Fibroblast of skin of right biceps (primary cell): ENCODE measurements around the gene PRKACA.

Source experiments
- DNase-seq: peaks from one replicate; pipeline ENCODE4 v3.0.0-alpha.2; 2013

The PRKACA gene

GRCh38 chr19:14091813-14092462, 25.6 kb downstream of the PRKACA start:
- no peak for DNase-seq

- peak; percentile 70 for DNase-seq
Measured at GRCh38 chr19:14091081-14091812, 26.3 kb downstream of the PRKACA start.

- DNase-seq: peak; percentile 94
Measured at GRCh38 chr19:14090509-14091080, 27.0 kb downstream of the PRKACA start, which contains the start of gene SAMD1. Gene SAMD1 (minus strand): TSS chr19:14090751.

- DNase-seq: peak; percentile 68
Measured at GRCh38 chr19:14089662-14090508, 27.7 kb downstream of the PRKACA start.

- no peak for DNase-seq
Measured at GRCh38 chr19:14089412-14089661, 28.2 kb downstream of the PRKACA start.

GRCh38 chr19:14088634-14089411, 28.7 kb downstream of the PRKACA start:
- no peak for DNase-seq

GRCh38 chr19:14086098-14086497, 31.5 kb downstream of the PRKACA start:
- DNase-seq: no peak

- no peak for DNase-seq
Measured at GRCh38 chr19:14085309-14085995, 32.1 kb downstream of the PRKACA start, which contains the start of gene C19orf67. Gene C19orf67 (minus strand): TSS chr19:14085783. CDS start chr19:14085627, 156 bp downstream.

- DNase-seq: no peak
Measured at GRCh38 chr19:14082675-14082960, 34.9 kb downstream of the PRKACA start.

GRCh38 chr19:14081797-14082674, 35.5 kb downstream of the PRKACA start:
- no peak for DNase-seq

GRCh38 chr19:14080887-14081796, 36.4 kb downstream of the PRKACA start:
- DNase-seq: peak; percentile 99

GRCh38 chr19:14078411-14078810, 39.2 kb downstream of the PRKACA start:
- no peak for DNase-seq

- no peak for DNase-seq
Measured at GRCh38 chr19:14073925-14074838, 43.4 kb downstream of the PRKACA start.

GRCh38 chr19:14073261-14073924, 44.2 kb downstream of the PRKACA start:
- peak; percentile 73 for DNase-seq

- DNase-seq: no peak
Measured at GRCh38 chr19:14072535-14073260, 44.9 kb downstream of the PRKACA start, which contains the start of gene MISP3. Gene MISP3 (plus strand): TSS chr19:14072786. CDS start chr19:14073310, 524 bp downstream.

GRCh38 chr19:14070268-14071050, 47.1 kb downstream of the PRKACA start:
- no peak for DNase-seq

- DNase-seq: no peak
Measured at GRCh38 chr19:14066134-14066533, 51.4 kb downstream of the PRKACA start.
